ENCODE measurements around the gene DERA. TPM values are rescaled to one million over a fixed set of nuclear protein-coding genes. Genes with fewer than 3 reads are reported as not detected.

DERA gene
- total RNA-seq, 1 experiment from 2014 or later: 43.7 TPM

DNA sequence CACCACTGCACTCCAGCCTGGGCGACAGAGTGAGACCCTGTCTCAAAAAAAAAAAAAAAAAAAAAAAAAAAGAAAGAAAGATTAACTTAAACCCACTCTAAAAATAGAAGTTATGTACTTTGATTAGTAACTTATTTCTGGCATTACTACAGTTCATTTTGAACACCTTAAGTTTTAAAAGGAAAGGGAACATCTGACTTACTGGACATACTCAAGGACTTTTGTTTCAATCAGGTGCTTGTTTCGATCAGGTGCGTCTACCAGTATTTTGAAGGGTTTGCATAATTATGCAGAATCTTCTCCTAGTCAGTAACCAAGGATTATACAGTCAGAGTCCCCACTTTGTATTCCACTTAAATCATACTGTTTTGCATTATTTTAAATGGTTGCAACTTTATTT lies 105.6 kb downstream of the DERA start:
- TF ChIP-seq, protein P1, sequence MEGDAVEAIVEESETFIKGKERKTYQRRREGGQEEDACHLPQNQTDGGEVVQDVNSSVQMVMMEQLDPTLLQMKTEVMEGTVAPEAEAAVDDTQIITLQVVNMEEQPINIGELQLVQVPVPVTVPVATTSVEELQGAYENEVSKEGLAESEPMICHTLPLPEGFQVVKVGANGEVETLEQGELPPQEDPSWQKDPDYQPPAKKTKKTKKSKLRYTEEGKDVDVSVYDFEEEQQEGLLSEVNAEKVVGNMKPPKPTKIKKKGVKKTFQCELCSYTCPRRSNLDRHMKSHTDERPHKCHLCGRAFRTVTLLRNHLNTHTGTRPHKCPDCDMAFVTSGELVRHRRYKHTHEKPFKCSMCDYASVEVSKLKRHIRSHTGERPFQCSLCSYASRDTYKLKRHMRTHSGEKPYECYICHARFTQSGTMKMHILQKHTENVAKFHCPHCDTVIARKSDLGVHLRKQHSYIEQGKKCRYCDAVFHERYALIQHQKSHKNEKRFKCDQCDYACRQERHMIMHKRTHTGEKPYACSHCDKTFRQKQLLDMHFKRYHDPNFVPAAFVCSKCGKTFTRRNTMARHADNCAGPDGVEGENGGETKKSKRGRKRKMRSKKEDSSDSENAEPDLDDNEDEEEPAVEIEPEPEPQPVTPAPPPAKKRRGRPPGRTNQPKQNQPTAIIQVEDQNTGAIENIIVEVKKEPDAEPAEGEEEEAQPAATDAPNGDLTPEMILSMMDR (conservative IDR thresholded peaks at IDR 0.05; ENCODE audit: low read depth, low read length): no peak
- no peak for TF ChIP-seq EZH2 (IDR thresholded peaks at IDR 0.05; ENCODE audit: borderline replicate concordance, low read depth, low read length, poor library complexity, severe bottlenecking)
- Histone ChIP-seq H3K9me3 (ENCODE audit: low read depth, low read length, poor library complexity, severe bottlenecking) (peaks cover 19% of the 10 kb centered on the region), H3K4me1 (ENCODE audit: insufficient read depth, low read length, poor library complexity, severe bottlenecking) (peaks cover 8% of the 10 kb centered on the region), H3K4me3 (ENCODE audit: low read depth, low read length, poor library complexity, severe bottlenecking) (no peak overlapping the region), H3K27ac (ENCODE audit: low read depth, low read length, poor library complexity, severe bottlenecking) (no peak overlapping the region), H3K36me3 (ENCODE audit: insufficient read depth, low read length, poor library complexity, severe bottlenecking) (no peaks in the 10 kb centered on the region), H3K27me3 (replicated peaks; ENCODE audit: insufficient read depth, low read depth, low read length, poor library complexity) (no peaks in the 10 kb centered on the region)
- POLR2A ChIA-PET (ENCODE audit: low non-redundant PET): no interaction called here
- no TSS peak for BruUV-seq (replicated peaks)
- intact Hi-C loops (cut with micrococcal nuclease; ENCODE audit: unreplicated experiment): no loop called here
- DNase-seq (ENCODE audit: low spot score): no peak
- CTCF ChIA-PET: no interaction called here

GRCh38 chr12:16018306-16018705 lies 107.2 kb downstream of the DERA start:
- intact Hi-C loops (cut with micrococcal nuclease; ENCODE audit: unreplicated experiment): no loop called here
- Histone ChIP-seq H3K27ac (ENCODE audit: low read depth, low read length, poor library complexity, severe bottlenecking) (no peak overlapping the region), H3K36me3 (ENCODE audit: insufficient read depth, low read length, poor library complexity, severe bottlenecking) (no peaks in the 10 kb centered on the region), H3K4me3 (ENCODE audit: low read depth, low read length, poor library complexity, severe bottlenecking) (no peak overlapping the region), H3K4me1 (ENCODE audit: insufficient read depth, low read length, poor library complexity, severe bottlenecking) (no peaks in the 10 kb centered on the region), H3K27me3 (replicated peaks; ENCODE audit: insufficient read depth, low read depth, low read length, poor library complexity) (no peaks in the 10 kb centered on the region), H3K9me3 (ENCODE audit: low read depth, low read length, poor library complexity, severe bottlenecking) (peaks cover 19% of the 10 kb centered on the region)
- CTCF ChIA-PET: interaction anchor here (0.7 kb wide), 1 partner anchor 19 kb away, joined by 3 read pairs; no protein-coding TSS in a partner anchor
- no peak for DNase-seq (ENCODE audit: low spot score)
- TF ChIP-seq EZH2 (IDR thresholded peaks at IDR 0.05; ENCODE audit: borderline replicate concordance, low read depth, low read length, poor library complexity, severe bottlenecking): no peak
- TF ChIP-seq, protein P1 (conservative IDR thresholded peaks at IDR 0.05; ENCODE audit: low read depth, low read length): no peak
- POLR2A ChIA-PET (ENCODE audit: low non-redundant PET): interaction anchor here (0.6 kb wide), 1 partner anchor 32 kb away, joined by 13 read pairs; no protein-coding TSS in a partner anchor
- no TSS peak for BruUV-seq (replicated peaks)

- intact Hi-C loops (cut with micrococcal nuclease; ENCODE audit: unreplicated experiment): no loop called here
- H3K27me3 ChIP-seq (replicated peaks; ENCODE audit: insufficient read depth, low read depth, low read length, poor library complexity): no peaks in the 10 kb centered on the region
- H3K4me3 ChIP-seq (ENCODE audit: low read depth, low read length, poor library complexity, severe bottlenecking): no peak overlapping the region
- BruUV-seq (replicated peaks): no TSS peak
- POLR2A ChIA-PET (ENCODE audit: low non-redundant PET): no interaction called here
- TF ChIP-seq EZH2 (IDR thresholded peaks at IDR 0.05; ENCODE audit: borderline replicate concordance, low read depth, low read length, poor library complexity, severe bottlenecking): no peak
- TF ChIP-seq, protein P1 (conservative IDR thresholded peaks at IDR 0.05; ENCODE audit: low read depth, low read length): no peak
- CTCF ChIA-PET: no interaction called here
- H3K4me1 ChIP-seq (ENCODE audit: insufficient read depth, low read length, poor library complexity, severe bottlenecking): no peaks in the 10 kb centered on the region
- H3K9me3 ChIP-seq (ENCODE audit: low read depth, low read length, poor library complexity, severe bottlenecking): peaks cover 14% of the 10 kb centered on the region
- no peak overlapping the region for H3K27ac ChIP-seq (ENCODE audit: low read depth, low read length, poor library complexity, severe bottlenecking)
- no peak for DNase-seq (ENCODE audit: low spot score)
- H3K36me3 ChIP-seq (ENCODE audit: insufficient read depth, low read length, poor library complexity, severe bottlenecking): no peaks in the 10 kb centered on the region
These were observed 108.0 kb downstream of the DERA start for GRCh38 chr12:16019136-16019535.

All from A673 (cell line).